Uterus (tissue), 4 donors: ENCODE results near the gene TOGARAM1. TPM values are rescaled to one million over a fixed set of nuclear protein-coding genes. Genes with fewer than 3 reads are reported as not detected.

ENCODE experiments used
- DNase-seq, 2 donors: peaks; one replicate each; pipeline ENCODE4 v3.0.0-alpha.2; 2019 to 2020
- H3K27ac ChIP-seq, 2 donors: fragments of 200-600 bp; sonication (generic); 1 replicate in 1 of 2; 2 replicates in 1 of 2; pipeline ENCODE4 v1.5.1; 2016 to 2018
- H3K27me3 ChIP-seq, 2 donors: fragments of 200-600 bp; sonication (generic); one replicate each; pipeline ENCODE4 v1.5.1; 2018 to 2019; ENCODE audit warnings: control low read depth in 1 of 2
- H3K36me3 ChIP-seq, 2 donors: fragments of 200-600 bp; sonication (generic); one replicate each; pipeline ENCODE4 v1.5.1; 2019; ENCODE audit warnings: control low read depth in 1 of 2
- H3K4me1 ChIP-seq, 2 donors: fragments of 200-600 bp; sonication (generic); one replicate each; pipeline ENCODE4 v1.5.1; 2018 to 2019; ENCODE audit warnings: control low read depth in 1 of 2
- H3K4me3 ChIP-seq, 2 donors: fragments of 200-600 bp; sonication (generic); 1 replicate in 1 of 2; 2 replicates in 1 of 2; pipeline ENCODE4 v1.5.1; 2018 to 2019; ENCODE audit warnings: mild to moderate bottlenecking in 1 of 2
- H3K9me3 ChIP-seq, 2 donors: fragments of 200-600 bp; sonication (generic); one replicate each; pipeline ENCODE4 v1.5.1; 2019; ENCODE audit warnings: control low read depth in 1 of 2
- POLR2A ChIP-seq, 2 donors: fragments of 450-650 bp; IDR thresholded peaks; one replicate each; pipeline ENCODE4 v1.6.1; 2016; ENCODE audit warnings: antibody characterized with exemption in 2 of 2, mild to moderate bottlenecking in 1 of 2, moderate library complexity in 1 of 2
- intact Hi-C: fragments of 100-400 bp; cut with DNase I; formaldehyde crosslinking; loops from one replicate; pipeline ENCODE4 v1.15.1; 2023; ENCODE audit warnings: low total_unique reads
- total RNA-seq, 4 donors: library from RNA; depleted of rRNA in 3 of 4; stranded (reverse); fragments of >200 nt in 3 of 4; gene quantifications; one replicate each; pipeline versions ENCODE4 v1.1.0 to v1.2.4, GENCODE V29; 2014 to 2023
- TF ChIP-seq, protein P1 (sequence below), 4 experiments: fragments of 200-600 bp in 2 of 4; fragments of 450-650 bp in 2 of 4; sonication (generic) in 2 of 4; IDR thresholded peaks; one replicate each; pipeline ENCODE4 v1.5.1; 2016 to 2019; ENCODE audit warnings: antibody characterized with exemption in 4 of 4, mild to moderate bottlenecking in 2 of 4, moderate library complexity in 1 of 4
- donor health status: DM: yes; HTN: yes; CAD: no.

The TOGARAM1 gene
- total RNA-seq, 4 donors from 2014 or later: 10.9 to 56.5 (median 31.7) TPM

DNA sequence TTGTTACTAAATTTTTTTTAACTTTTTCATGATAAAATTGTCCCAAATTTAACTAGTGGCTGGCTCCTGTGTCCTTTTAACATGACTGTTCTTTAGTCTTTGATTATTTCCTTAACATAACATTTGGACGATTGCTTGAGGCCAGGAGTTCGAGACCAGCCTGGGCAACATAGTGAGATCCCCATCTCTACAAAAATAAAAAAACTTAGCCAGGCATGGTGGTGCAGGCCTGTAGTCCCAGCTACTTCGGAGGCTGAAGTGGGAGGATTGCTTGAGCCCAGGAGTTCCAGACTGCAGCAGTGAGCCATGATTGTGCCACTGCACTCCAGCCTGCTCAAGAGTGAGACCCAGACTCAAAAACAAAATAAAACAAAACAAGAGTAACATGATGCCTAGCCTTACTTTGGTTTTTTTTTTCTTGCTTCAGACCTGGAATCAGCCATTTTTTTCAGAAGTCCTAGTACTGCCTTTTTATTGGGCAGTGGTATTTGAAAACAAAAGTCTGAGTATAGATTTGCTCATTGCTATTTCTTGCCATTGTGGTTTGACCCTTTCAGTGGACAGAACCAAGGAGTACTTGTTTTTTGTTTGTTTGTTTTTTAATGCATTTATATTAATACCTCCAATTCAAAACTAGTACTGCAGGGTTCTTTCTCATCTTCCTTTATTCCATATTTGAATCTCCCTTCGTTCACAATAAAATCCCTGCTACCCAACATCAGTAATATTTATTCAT, 4.8 kb downstream of the TOGARAM1 start:
- Histone ChIP-seq H3K27me3 (no peaks in the 10 kb centered on the region), H3K4me3 (peak overlapping the region in 1 of 2 donors; percentile 66), H3K4me1 (no peaks in the 10 kb centered on the region), H3K36me3 (no peaks in the 10 kb centered on the region), H3K9me3 (no peaks in the 10 kb centered on the region), H3K27ac (no peak overlapping the region)
- TF ChIP-seq POLR2A (IDR thresholded peaks at IDR 0.05): no peak
- TF ChIP-seq, protein P1, sequence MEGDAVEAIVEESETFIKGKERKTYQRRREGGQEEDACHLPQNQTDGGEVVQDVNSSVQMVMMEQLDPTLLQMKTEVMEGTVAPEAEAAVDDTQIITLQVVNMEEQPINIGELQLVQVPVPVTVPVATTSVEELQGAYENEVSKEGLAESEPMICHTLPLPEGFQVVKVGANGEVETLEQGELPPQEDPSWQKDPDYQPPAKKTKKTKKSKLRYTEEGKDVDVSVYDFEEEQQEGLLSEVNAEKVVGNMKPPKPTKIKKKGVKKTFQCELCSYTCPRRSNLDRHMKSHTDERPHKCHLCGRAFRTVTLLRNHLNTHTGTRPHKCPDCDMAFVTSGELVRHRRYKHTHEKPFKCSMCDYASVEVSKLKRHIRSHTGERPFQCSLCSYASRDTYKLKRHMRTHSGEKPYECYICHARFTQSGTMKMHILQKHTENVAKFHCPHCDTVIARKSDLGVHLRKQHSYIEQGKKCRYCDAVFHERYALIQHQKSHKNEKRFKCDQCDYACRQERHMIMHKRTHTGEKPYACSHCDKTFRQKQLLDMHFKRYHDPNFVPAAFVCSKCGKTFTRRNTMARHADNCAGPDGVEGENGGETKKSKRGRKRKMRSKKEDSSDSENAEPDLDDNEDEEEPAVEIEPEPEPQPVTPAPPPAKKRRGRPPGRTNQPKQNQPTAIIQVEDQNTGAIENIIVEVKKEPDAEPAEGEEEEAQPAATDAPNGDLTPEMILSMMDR (IDR thresholded peaks at IDR 0.05): no peak
- no peak for DNase-seq
- intact Hi-C loops: loop anchor here (10.0 kb wide), 1 partner anchor 72 kb away; a partner anchor contains a TSS

DNA sequence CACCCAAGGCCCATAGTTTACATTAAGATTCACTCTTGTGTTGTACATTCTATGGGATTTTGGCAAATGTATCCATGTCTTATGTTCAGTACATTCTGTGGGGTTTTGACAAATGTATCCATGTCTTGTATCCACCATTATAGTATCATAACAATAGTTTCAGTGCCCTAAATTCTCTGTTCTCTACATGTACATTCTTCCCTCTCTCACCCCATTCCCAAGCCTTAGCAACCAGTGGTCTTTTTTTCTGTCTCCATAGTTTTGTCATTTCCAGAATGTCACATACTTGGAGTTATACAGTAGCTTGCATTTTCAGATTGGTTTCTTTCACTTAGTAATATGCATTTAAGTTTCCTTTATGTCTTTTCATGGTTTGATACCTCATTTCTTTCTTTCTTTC, 6.7 kb downstream of the TOGARAM1 start:
- no peak for DNase-seq
- Histone ChIP-seq H3K27ac (no peak overlapping the region), H3K4me3 (no peak overlapping the region), H3K9me3 (no peaks in the 10 kb centered on the region), H3K4me1 (no peaks in the 10 kb centered on the region), H3K27me3 (no peaks in the 10 kb centered on the region), H3K36me3 (no peaks in the 10 kb centered on the region)
- intact Hi-C loops: loop anchor here (10.0 kb wide), 1 partner anchor 74 kb away; a partner anchor contains a TSS
- TF ChIP-seq, protein P1 (IDR thresholded peaks at IDR 0.05): no peak
- TF ChIP-seq POLR2A (IDR thresholded peaks at IDR 0.05): no peak

DNA sequence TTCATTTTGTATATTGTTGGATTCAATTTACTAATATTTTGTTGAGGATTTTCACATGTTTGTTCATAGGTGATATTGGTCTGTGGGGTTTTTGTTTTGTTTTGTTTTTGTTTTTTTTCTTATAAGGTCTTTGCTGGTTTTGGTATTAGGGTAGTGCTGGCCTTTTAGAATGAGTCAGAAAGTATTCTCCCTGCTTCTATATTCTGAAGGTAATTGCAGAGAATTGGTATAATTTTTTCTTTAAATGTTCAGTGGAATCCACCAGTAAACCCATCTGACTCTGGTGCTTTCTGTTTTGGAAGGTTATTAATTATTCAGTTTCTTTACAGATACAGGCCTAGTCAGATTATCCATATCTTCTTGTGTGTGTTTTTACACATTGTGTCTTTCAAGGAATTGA, 8.9 kb downstream of the TOGARAM1 start:
- H3K36me3 ChIP-seq: no peaks in the 10 kb centered on the region
- intact Hi-C loops: no loop called here
- H3K9me3 ChIP-seq: no peaks in the 10 kb centered on the region
- no peaks in the 10 kb centered on the region for H3K27me3 ChIP-seq
- no peak overlapping the region for H3K27ac ChIP-seq
- no peak overlapping the region for H3K4me3 ChIP-seq
- TF ChIP-seq, protein P1 (IDR thresholded peaks at IDR 0.05): no peak
- TF ChIP-seq POLR2A (IDR thresholded peaks at IDR 0.05): no peak
- DNase-seq: no peak
- no peaks in the 10 kb centered on the region for H3K4me1 ChIP-seq

DNA sequence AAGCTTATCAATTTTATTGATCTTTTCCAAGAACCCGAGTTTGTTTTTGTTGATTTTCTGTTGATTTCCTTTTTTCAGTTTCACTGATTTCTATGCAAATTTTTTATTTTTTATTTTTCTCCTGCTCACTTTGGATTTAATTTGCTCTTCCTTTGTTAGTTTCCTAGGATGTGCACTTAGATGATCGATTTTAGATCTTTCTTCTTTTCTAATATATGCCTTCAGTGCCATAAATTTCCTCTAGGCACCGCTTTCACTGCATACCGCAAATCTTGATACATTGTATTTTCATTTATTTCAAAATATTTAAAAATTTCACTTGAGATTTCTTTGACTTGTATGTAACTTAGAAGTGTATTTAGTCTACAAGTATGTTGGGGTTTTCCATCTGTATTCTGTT, 9.5 kb downstream of the TOGARAM1 start:
- Histone ChIP-seq H3K27ac (no peak overlapping the region), H3K27me3 (no peaks in the 10 kb centered on the region)
- intact Hi-C loops: no loop called here

GRCh38 chr14:44979273-44979672, 17.3 kb downstream of the TOGARAM1 start:
- TF ChIP-seq POLR2A (IDR thresholded peaks at IDR 0.05): no peak
- intact Hi-C loops: no loop called here

More for the DNA sequence above, 9.5 kb downstream of the TOGARAM1 start:
- Histone ChIP-seq H3K4me1 (no peaks in the 10 kb centered on the region), H3K36me3 (no peaks in the 10 kb centered on the region), H3K9me3 (no peaks in the 10 kb centered on the region), H3K4me3 (no peak overlapping the region)
- no peak for TF ChIP-seq POLR2A (IDR thresholded peaks at IDR 0.05)
- TF ChIP-seq, protein P1 (IDR thresholded peaks at IDR 0.05): no peak
- no peak for DNase-seq

More at GRCh38 chr14:44979273-44979672, 17.3 kb downstream of the TOGARAM1 start:
- Histone ChIP-seq H3K36me3 (no peaks in the 10 kb centered on the region), H3K27me3 (no peaks in the 10 kb centered on the region), H3K27ac (no peak overlapping the region), H3K9me3 (no peaks in the 10 kb centered on the region), H3K4me3 (no peak overlapping the region), H3K4me1 (peaks cover 0 to 4% of the 10 kb centered on the region in 2 donors)
- no peak for DNase-seq
